Keratinocyte (primary cell): ENCODE results near the gene RPRD1B. TPM values are rescaled to one million over a fixed set of nuclear protein-coding genes. Genes with fewer than 3 reads are reported as not detected.

Source experiments
- DNase-seq: peaks from one replicate; pipeline ENCODE4 v3.0.0-alpha.2; 2011; ENCODE audit warnings: low read depth, missing footprints, low spot score
- FAIRE-seq: peaks from 2 replicates; lab custom pipeline; 2011; peaks lifted over from hg19 to GRCh38; lab: Jason Lieb, UNC
- H2AFZ ChIP-seq: 2 replicates; pipeline ENCODE4 v1.6.0; 2012; ENCODE audit warnings: low read length, control low read depth, inconsistent platforms; ENCODE audit not compliant: control insufficient read depth
- H3K27ac ChIP-seq: 2 replicates; pipeline ENCODE4 v1.5.1; 2011; ENCODE audit warnings: low read length; ENCODE audit not compliant: control insufficient read depth, insufficient read depth
- H3K27me3 ChIP-seq: 3 replicates; pipeline ENCODE4 v1.6.0; 2011; ENCODE audit warnings: low read length; ENCODE audit not compliant: control insufficient read depth, insufficient read depth; ENCODE audit errors: extremely low read depth
- H3K36me3 ChIP-seq, 2 experiments: 2 replicates in 1 of 2; 3 replicates in 1 of 2; pipeline ENCODE4 v1.5.1; 2011; ENCODE audit warnings: low read length in 2 of 2, mild to moderate bottlenecking in 1 of 2; ENCODE audit not compliant: control insufficient read depth in 2 of 2, insufficient read depth in 2 of 2; ENCODE audit errors: extremely low read depth in 1 of 2
- H3K4me1 ChIP-seq: 3 replicates; pipeline ENCODE4 v1.5.1; 2011; ENCODE audit warnings: low read length; ENCODE audit not compliant: control insufficient read depth, insufficient read depth; ENCODE audit errors: extremely low read depth
- H3K4me2 ChIP-seq: 3 replicates; pipeline ENCODE4 v1.6.0; 2011; ENCODE audit warnings: low read depth, low read length; ENCODE audit not compliant: control insufficient read depth, insufficient read depth; ENCODE audit errors: extremely low read depth
- H3K4me3 ChIP-seq, 3 experiments: fragments of 200-600 bp in 1 of 3; sonication (generic) in 1 of 3; 2 replicates in 2 of 3; 3 replicates in 1 of 3; pipeline ENCODE4 v1.5.1; 2011 to 2016; ENCODE audit warnings: low read length in 3 of 3, mild to moderate bottlenecking in 3 of 3, control low read depth in 2 of 3, inconsistent platforms in 1 of 3, low read depth in 1 of 3, mixed read lengths in 1 of 3, mixed run types in 1 of 3, moderate library complexity in 1 of 3; ENCODE audit not compliant: control insufficient read depth in 2 of 3, insufficient read depth in 2 of 3; ENCODE audit errors: extremely low read depth in 1 of 3
- H3K79me2 ChIP-seq: 2 replicates; pipeline ENCODE4 v1.6.0; 2012; ENCODE audit warnings: low read length; ENCODE audit not compliant: control insufficient read depth, insufficient read depth
- H3K9ac ChIP-seq: 3 replicates; pipeline ENCODE4 v1.6.0; 2011; ENCODE audit warnings: low read length; ENCODE audit not compliant: control insufficient read depth, insufficient read depth; ENCODE audit errors: extremely low read depth
- H3K9me1 ChIP-seq: 3 replicates; pipeline ENCODE4 v1.6.0; 2011; ENCODE audit warnings: low read length; ENCODE audit not compliant: control insufficient read depth, insufficient read depth; ENCODE audit errors: extremely low read depth
- H3K9me3 ChIP-seq: 2 replicates; pipeline ENCODE4 v1.5.1; 2012; ENCODE audit warnings: low read depth, low read length; ENCODE audit not compliant: control insufficient read depth
- H4K20me1 ChIP-seq: 3 replicates; pipeline ENCODE4 v1.6.0; 2011; ENCODE audit warnings: low read length; ENCODE audit not compliant: control insufficient read depth, insufficient read depth; ENCODE audit errors: extremely low read depth
- CTCF ChIP-seq, 3 experiments: IDR thresholded peaks in 1 of 3; conservative IDR thresholded peaks in 1 of 3; optimal IDR thresholded peaks in 1 of 3; 2 replicates in 2 of 3; 3 replicates in 1 of 3; pipeline versions ENCODE3 to v1.5.1; 2011; ENCODE audit warnings: low read length in 3 of 3, mild to moderate bottlenecking in 3 of 3, moderate library complexity in 2 of 3, control low read depth in 1 of 3, inconsistent platforms in 1 of 3; ENCODE audit not compliant: insufficient read depth in 2 of 3; ENCODE audit errors: extremely low read depth in 1 of 3
- EZH2 ChIP-seq: IDR thresholded peaks from one replicate; pipeline ENCODE4 v1.6.1; 2012; ENCODE audit warnings: inconsistent platforms, mild to moderate bottlenecking, low read length, moderate library complexity
- dilution Hi-C: fragments of 300-500 bp; cut with MboI; formaldehyde crosslinking; loops from one replicate; pipeline ENCODE4 v1.7.0; 2020; ENCODE audit warnings: low sequenced_read_pairs; ENCODE audit not compliant: extremely low pct_ligation_motif_present
- polyA plus RNA-seq, 5 experiments: library from polyadenylated mRNA; depleted of rRNA in 3 of 5; stranded (reverse) in 3 of 5; stranded (forward) in 1 of 5; unstranded in 1 of 5; fragments of >200 nt; gene quantifications; 1 replicate in 1 of 5; 2 replicates in 3 of 5; 3 replicates in 1 of 5; pipeline versions ENCODE4 v1.2.1 to v1.2.3, GENCODE V29; 2011 to 2012; ENCODE audit warnings: missing spikeins in 2 of 5, low read depth in 1 of 5, low replicate concordance in 1 of 5

RPRD1B gene
- polyA plus RNA-seq, 1 donor (not counting 4 experiments of a cell fraction or from before 2014, with no cell fraction given): 19.9 TPM

DNA sequence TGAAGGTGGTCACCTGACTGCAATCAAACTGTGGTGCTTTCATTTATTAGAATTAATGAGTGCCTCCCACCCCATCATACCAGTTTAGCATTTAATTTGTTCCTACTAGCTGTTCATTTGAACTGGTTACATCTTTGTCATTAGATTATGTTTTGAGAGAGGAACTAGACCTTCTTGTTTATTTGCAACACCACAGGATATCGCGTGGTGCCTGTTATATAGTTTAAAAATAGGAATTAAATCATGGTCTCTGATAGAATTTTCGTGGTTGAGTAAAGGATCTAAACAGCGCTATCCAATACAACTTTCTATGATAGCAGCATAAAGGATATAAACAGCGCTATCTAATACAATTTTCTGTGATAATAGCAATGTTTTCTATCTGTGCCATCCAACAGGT is 2.8 kb downstream of the RPRD1B start:
- FAIRE-seq (no peak), DNase-seq (no peak)
- H4K20me1 ChIP-seq: no peaks in the 10 kb centered on the region
- H3K9ac ChIP-seq: no peak overlapping the region
- H3K27ac ChIP-seq: no peak overlapping the region
- dilution Hi-C loops: no loop called here
- TF ChIP-seq EZH2 (no peak), CTCF (optimal IDR thresholded peaks at IDR 0.05 in 1 of 3, IDR thresholded peaks at IDR 0.05 in 1 of 3, conservative IDR thresholded peaks at IDR 0.05 in 1 of 3; ENCODE audit: extremely low read depth in 1 of 3, insufficient read depth in 2 of 3, low read length in 3 of 3) (no peak)
- peaks cover 8 to 10% of the 10 kb centered on the region in 2 experiments for H3K36me3 ChIP-seq
- no peaks in the 10 kb centered on the region for H3K9me3 ChIP-seq
- H3K4me2 ChIP-seq: no peak overlapping the region
- no peaks in the 10 kb centered on the region for H3K9me1 ChIP-seq
- no peak overlapping the region for H2AFZ ChIP-seq
- no peak overlapping the region for H3K4me3 ChIP-seq
- peaks cover 79% of the 10 kb centered on the region for H3K79me2 ChIP-seq
- no peaks in the 10 kb centered on the region for H3K27me3 ChIP-seq
- H3K4me1 ChIP-seq: peaks cover 17% of the 10 kb centered on the region

GRCh38 chr20:38040276-38040675 is 6.7 kb downstream of the RPRD1B start:
- H3K9me3 ChIP-seq: no peaks in the 10 kb centered on the region
- H3K9me1 ChIP-seq: no peaks in the 10 kb centered on the region
- no peaks in the 10 kb centered on the region for H4K20me1 ChIP-seq
- dilution Hi-C loops: no loop called here
- H2AFZ ChIP-seq: no peak overlapping the region
- H3K27ac ChIP-seq: no peak overlapping the region
- DNase-seq (no peak), FAIRE-seq (no peak)
- no peak for TF ChIP-seq CTCF (optimal IDR thresholded peaks at IDR 0.05 in 1 of 3, IDR thresholded peaks at IDR 0.05 in 1 of 3, conservative IDR thresholded peaks at IDR 0.05 in 1 of 3; ENCODE audit: extremely low read depth in 1 of 3, insufficient read depth in 2 of 3, low read length in 3 of 3)
- TF ChIP-seq EZH2: no peak
- H3K27me3 ChIP-seq: no peaks in the 10 kb centered on the region
- peaks cover 51% of the 10 kb centered on the region for H3K79me2 ChIP-seq
- peaks cover 16 to 18% of the 10 kb centered on the region in 2 experiments for H3K36me3 ChIP-seq
- H3K4me2 ChIP-seq: no peak overlapping the region
- peaks cover 12% of the 10 kb centered on the region for H3K4me1 ChIP-seq
- H3K9ac ChIP-seq: no peak overlapping the region
- no peak overlapping the region for H3K4me3 ChIP-seq
